GM06990 (cell line): ENCODE measurements around the gene AGAP1.

ENCODE experiments used
- DNase-seq: peaks from one replicate; pipeline ENCODE4 v3.0.0-alpha.2; 2011; ENCODE audit not compliant: insufficient read length; ENCODE audit errors: extremely low read depth
- H3K27me3 ChIP-seq: replicated peaks from 2 replicates; pipeline ENCODE4 v1.6.0; 2011; ENCODE audit warnings: low read length; ENCODE audit not compliant: control insufficient read depth, insufficient read depth
- H3K36me3 ChIP-seq: 2 replicates; pipeline ENCODE4 v1.5.1; 2011; ENCODE audit warnings: low read length; ENCODE audit not compliant: control insufficient read depth, insufficient read depth
- H3K4me3 ChIP-seq: replicated peaks from 2 replicates; pipeline ENCODE4 v1.5.1; 2011; ENCODE audit warnings: low read depth, mild to moderate bottlenecking, control low read depth, low read length
- TF ChIP-seq, protein P1 (sequence below): IDR thresholded peaks from 2 replicates; pipeline ENCODE4 v1.5.1; 2011; ENCODE audit warnings: low read length, control low read depth, mild to moderate bottlenecking, inconsistent platforms; ENCODE audit not compliant: insufficient read depth, poor library complexity, severe bottlenecking

The AGAP1 gene

DNA sequence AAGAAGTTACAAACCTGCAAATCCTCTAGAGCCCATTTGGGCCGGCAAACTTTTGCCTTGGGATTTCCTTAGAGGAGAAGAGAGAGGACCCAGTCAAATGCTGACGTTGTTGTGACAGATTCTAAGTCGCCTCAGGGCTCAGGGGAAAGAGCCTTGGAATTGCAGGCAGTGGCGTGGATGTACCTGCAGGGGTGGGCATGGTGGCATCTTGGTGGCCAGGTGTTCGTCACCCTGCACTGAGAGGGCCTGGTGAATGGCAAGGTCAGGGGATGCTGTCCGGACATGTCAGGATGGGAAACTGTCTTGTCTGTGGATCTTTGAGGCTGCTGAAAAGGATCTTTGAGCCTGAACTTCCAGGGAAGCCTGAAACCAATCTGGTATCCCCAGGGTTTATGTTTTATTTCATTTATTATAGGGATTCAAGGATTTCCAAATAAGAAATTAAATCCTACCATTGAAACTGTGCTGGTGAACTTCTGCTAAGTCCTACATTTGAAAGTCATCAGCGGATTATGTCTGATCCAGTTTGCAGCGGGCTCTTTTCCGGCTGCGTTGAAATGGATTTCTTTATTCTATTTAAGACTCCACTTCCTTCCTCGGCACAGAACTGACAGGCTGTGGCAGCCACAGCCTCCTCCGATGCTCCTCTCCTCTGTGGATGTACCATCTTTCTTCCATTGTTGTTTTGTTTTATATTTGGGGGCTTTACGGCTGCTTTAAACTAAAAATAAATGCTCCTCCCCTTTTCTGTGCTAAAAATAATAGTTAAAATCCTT is 207.6 kb downstream of the AGAP1 start:
- H3K36me3 ChIP-seq, result no peaks in the 10 kb centered on the region
- no peaks in the 10 kb centered on the region; the same call in 1 of the 2 replicates for H3K27me3 ChIP-seq
- H3K4me3 ChIP-seq, result no peak overlapping the region
- TF ChIP-seq, protein P1, sequence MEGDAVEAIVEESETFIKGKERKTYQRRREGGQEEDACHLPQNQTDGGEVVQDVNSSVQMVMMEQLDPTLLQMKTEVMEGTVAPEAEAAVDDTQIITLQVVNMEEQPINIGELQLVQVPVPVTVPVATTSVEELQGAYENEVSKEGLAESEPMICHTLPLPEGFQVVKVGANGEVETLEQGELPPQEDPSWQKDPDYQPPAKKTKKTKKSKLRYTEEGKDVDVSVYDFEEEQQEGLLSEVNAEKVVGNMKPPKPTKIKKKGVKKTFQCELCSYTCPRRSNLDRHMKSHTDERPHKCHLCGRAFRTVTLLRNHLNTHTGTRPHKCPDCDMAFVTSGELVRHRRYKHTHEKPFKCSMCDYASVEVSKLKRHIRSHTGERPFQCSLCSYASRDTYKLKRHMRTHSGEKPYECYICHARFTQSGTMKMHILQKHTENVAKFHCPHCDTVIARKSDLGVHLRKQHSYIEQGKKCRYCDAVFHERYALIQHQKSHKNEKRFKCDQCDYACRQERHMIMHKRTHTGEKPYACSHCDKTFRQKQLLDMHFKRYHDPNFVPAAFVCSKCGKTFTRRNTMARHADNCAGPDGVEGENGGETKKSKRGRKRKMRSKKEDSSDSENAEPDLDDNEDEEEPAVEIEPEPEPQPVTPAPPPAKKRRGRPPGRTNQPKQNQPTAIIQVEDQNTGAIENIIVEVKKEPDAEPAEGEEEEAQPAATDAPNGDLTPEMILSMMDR, result no peak
- no peak for DNase-seq

DNA sequence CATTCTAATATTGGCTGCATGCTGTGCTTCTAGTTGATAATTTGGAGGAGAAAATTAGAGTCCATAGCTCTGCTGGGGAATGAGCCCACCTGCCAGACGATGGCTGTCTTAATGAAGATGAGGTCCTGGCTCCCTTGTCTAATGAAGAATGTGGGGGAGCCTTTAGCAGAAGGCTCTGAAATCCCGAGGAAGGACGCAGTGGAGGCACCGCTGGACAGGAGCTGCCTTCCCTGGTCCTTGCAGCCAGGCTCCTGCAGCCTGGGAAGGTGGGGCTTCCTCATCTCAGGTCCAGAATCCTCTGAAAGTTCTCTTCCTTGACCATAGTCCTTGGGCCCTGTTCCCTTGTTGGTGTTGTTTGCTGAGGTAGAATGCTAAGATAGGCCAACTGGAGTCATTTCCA is 208.3 kb downstream of the AGAP1 start:
- no peak overlapping the region for H3K4me3 ChIP-seq
- no peaks in the 10 kb centered on the region for H3K36me3 ChIP-seq
- no peak for DNase-seq
- H3K27me3 ChIP-seq, result no peaks in the 10 kb centered on the region; the same call in 1 of the 2 replicates
- TF ChIP-seq, protein P1, result no peak

- no peak for DNase-seq
- H3K4me3 ChIP-seq, result no peak overlapping the region
- TF ChIP-seq, protein P1, result no peak
- H3K27me3 ChIP-seq, result no peaks in the 10 kb centered on the region; the same call in 1 of the 2 replicates
- H3K36me3 ChIP-seq, result no peaks in the 10 kb centered on the region
These were observed 210.0 kb downstream of the AGAP1 start for GRCh38 chr2:235703711-235704295.

DNA sequence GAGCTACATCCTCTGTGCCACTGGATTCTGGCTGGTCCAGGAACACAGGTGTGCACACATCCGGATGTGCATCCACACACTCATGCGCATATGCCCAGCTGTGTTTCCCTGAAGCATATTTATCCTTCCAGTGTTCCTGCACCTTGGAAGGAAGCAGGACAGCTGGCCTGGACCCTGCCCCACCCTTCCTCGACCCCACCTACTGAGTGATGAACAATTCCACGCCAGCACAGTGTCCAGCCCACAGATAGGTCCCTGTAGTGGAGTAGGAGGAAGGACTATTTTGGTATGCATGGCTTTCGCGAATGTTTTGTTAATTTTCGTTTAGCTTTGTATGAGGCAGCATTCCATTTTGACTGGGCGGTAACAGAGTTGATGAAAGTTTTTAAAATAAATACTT is 211.5 kb downstream of the AGAP1 start:
- Histone ChIP-seq H3K36me3 (no peaks in the 10 kb centered on the region), H3K4me3 (no peak overlapping the region), H3K27me3 (no peaks in the 10 kb centered on the region)
- no peak for DNase-seq
- TF ChIP-seq, protein P1, result no peak

- TF ChIP-seq, protein P1, result no peak
- DNase-seq, result no peak
- Histone ChIP-seq H3K4me3 (no peak overlapping the region), H3K27me3 (no peaks in the 10 kb centered on the region), H3K36me3 (no peaks in the 10 kb centered on the region)
These were observed 212.7 kb downstream of the AGAP1 start for GRCh38 chr2:235706506-235706905.
